Measurements from ENCODE around the gene TBPL1.
"Not testable (repeated sequence)": the region's sequence is repeated elsewhere in the genome, so short reads cannot be mapped to it uniquely, and the experiment has no call there.

The TBPL1 gene

GRCh38 chr6:133952815-133953633 lies at the start of gene TBPL1:
TSS of gene TBPL1 (plus strand) at chr6:133953224. CDS start at chr6:133980126, 26,902 bp downstream.
- peak; percentile 98 for DNase-seq

GRCh38 chr6:133903855-133904254 lies 49.2 kb upstream of the TBPL1 start:
- DNase-seq, result no peak

- DNase-seq, result no peak
Measured at GRCh38 chr6:133906050-133906449, 47.0 kb upstream of the TBPL1 start.

GRCh38 chr6:133916650-133917151 lies 36.3 kb upstream of the TBPL1 start:
- peak; percentile 77 for DNase-seq

GRCh38 chr6:133917781-133918180 lies 35.2 kb upstream of the TBPL1 start:
- DNase-seq, result no peak

- no peak for DNase-seq
Measured at GRCh38 chr6:133918208-133918930, 34.7 kb upstream of the TBPL1 start.

GRCh38 chr6:133919362-133919761 lies 33.7 kb upstream of the TBPL1 start:
- no peak for DNase-seq

- DNase-seq, result peak; percentile 86
Measured at GRCh38 chr6:133921249-133921859, 31.7 kb upstream of the TBPL1 start.

GRCh38 chr6:133923938-133924593 lies 29.0 kb upstream of the TBPL1 start:
- DNase-seq, result peak; percentile 79

GRCh38 chr6:133931221-133931620 lies 21.8 kb upstream of the TBPL1 start:
- DNase-seq, result not testable (repeated sequence)

GRCh38 chr6:133936352-133936751 lies 16.7 kb upstream of the TBPL1 start:
- DNase-seq, result not testable (repeated sequence)

GRCh38 chr6:133937909-133938308 lies 15.1 kb upstream of the TBPL1 start:
- DNase-seq, result no peak

GRCh38 chr6:133938533-133938932 lies 14.5 kb upstream of the TBPL1 start:
- no peak for DNase-seq

GRCh38 chr6:133939778-133940667 lies 13.0 kb upstream of the TBPL1 start:
- no peak for DNase-seq

GRCh38 chr6:133945158-133945557 lies 7.9 kb upstream of the TBPL1 start:
- no peak for DNase-seq

GRCh38 chr6:133947302-133947900 lies 5.6 kb upstream of the TBPL1 start:
- peak; percentile 24 for DNase-seq

- no peak for DNase-seq
Measured at GRCh38 chr6:133948472-133948871, 4.6 kb upstream of the TBPL1 start.

- no peak for DNase-seq
Measured at GRCh38 chr6:133951227-133951626, 1.8 kb upstream of the TBPL1 start.

GRCh38 chr6:133951881-133952814 lies 876 bp upstream of the TBPL1 start:
- DNase-seq, result peak; percentile 59
